SK-N-SH (cell line): ENCODE data around the gene CCDC57. TPM values are rescaled to one million over a fixed set of nuclear protein-coding genes. Genes with fewer than 3 reads are reported as not detected.

Experiments
- CTCF ChIA-PET: fragments of 300-600, 350-600 bp; formaldehyde crosslinking; extraction: SDS; loops from one replicate; lab custom pipeline; 2021; lab: Yijun Ruan, JAX
- POLR2A ChIA-PET: fragments of 350-600 bp; sonication (Branson Sonifier 250); formaldehyde crosslinking; extraction: SDS; loops from one replicate; lab custom pipeline; 2020; ENCODE audit warnings: antibody characterized with exemption, inconsistent platforms; lab: Yijun Ruan, JAX
- DNase-seq: peaks from one replicate; pipeline ENCODE4 v3.0.0; 2012
- H2AFZ ChIP-seq: fragments of 200-600 bp; sonication (generic); 2 replicates; pipeline ENCODE4 v1.8.1; 2016; ENCODE audit warnings: antibody characterized with exemption, mild to moderate bottlenecking, low read depth
- H3F3A ChIP-seq: fragments of 200-600 bp; sonication (generic); replicated peaks from 2 replicates; pipeline ENCODE3; 2016; ENCODE audit warnings: antibody characterized with exemption, mild to moderate bottlenecking; ENCODE audit not compliant: insufficient read depth
- H3K27ac ChIP-seq, 2 experiments: fragments of 200-500 bp in 1 of 2; fragments of 200-600 bp in 1 of 2; sonication (Bioruptor generic) in 1 of 2; sonication (generic), shearing (Covaris generic) in 1 of 2; 2 replicates each; pipeline versions ENCODE4 v1.5.1 to v1.6.1; 2014 to 2016; ENCODE audit warnings: low read depth in 2 of 2, inconsistent platforms in 1 of 2, low read length in 1 of 2, mild to moderate bottlenecking in 1 of 2, mixed read lengths in 1 of 2
- H3K27me3 ChIP-seq: fragments of 200-600 bp; sonication (generic), shearing (Covaris generic); 2 replicates; pipeline ENCODE4 v1.6.1; 2016; ENCODE audit warnings: mixed run types; ENCODE audit not compliant: insufficient read depth
- H3K36me3 ChIP-seq, 2 experiments: fragments of 200-500 bp in 1 of 2; fragments of 200-600 bp in 1 of 2; sonication (Bioruptor generic) in 1 of 2; sonication (generic) in 1 of 2; replicated peaks in 1 of 2; 2 replicates each; pipeline versions ENCODE3 to v1.5.1; 2014 to 2016; ENCODE audit warnings: low read length in 1 of 2, mild to moderate bottlenecking in 1 of 2; ENCODE audit not compliant: insufficient read depth in 2 of 2, control insufficient read depth in 1 of 2
- H3K4me1 ChIP-seq, 2 experiments: fragments of 200-500 bp in 1 of 2; fragments of 200-600 bp in 1 of 2; sonication (Bioruptor generic) in 1 of 2; sonication (generic), shearing (Covaris generic) in 1 of 2; 2 replicates each; pipeline versions ENCODE4 v1.5.1 to v1.6.1; 2014 to 2016; ENCODE audit warnings: low read depth in 1 of 2, low read length in 1 of 2, mixed run types in 1 of 2; ENCODE audit not compliant: insufficient read depth in 2 of 2, control insufficient read depth in 1 of 2
- H3K4me2 ChIP-seq: fragments of 200-600 bp; sonication (generic), shearing (Covaris generic); 2 replicates; pipeline ENCODE4 v1.6.1; 2017; ENCODE audit warnings: mixed run types
- H3K4me3 ChIP-seq, 2 experiments: fragments of 200-500 bp in 1 of 2; fragments of 200-600 bp in 1 of 2; sonication (Bioruptor generic) in 1 of 2; sonication (generic), shearing (Covaris generic) in 1 of 2; 2 replicates each; pipeline versions ENCODE4 v1.5.1 to v1.8.1; 2014 to 2016; ENCODE audit warnings: low read depth in 2 of 2, inconsistent platforms in 1 of 2, low read length in 1 of 2, mild to moderate bottlenecking in 1 of 2, mixed read lengths in 1 of 2, moderate library complexity in 1 of 2
- H3K79me2 ChIP-seq: fragments of 200-600 bp; sonication (generic); 2 replicates; pipeline ENCODE4 v1.8.1; 2017; ENCODE audit warnings: mild to moderate bottlenecking; ENCODE audit not compliant: insufficient read depth
- H3K9ac ChIP-seq: fragments of 200-600 bp; sonication (generic); 2 replicates; pipeline ENCODE4 v1.6.1; 2017; ENCODE audit warnings: mixed run types
- H3K9me2 ChIP-seq: fragments of 200-600 bp; sonication (generic); 2 replicates; pipeline ENCODE4 v1.6.1; 2017; ENCODE audit warnings: mixed run types
- H3K9me3 ChIP-seq: fragments of 200-600 bp; sonication (generic); 2 replicates; pipeline ENCODE4 v1.6.1; 2017; ENCODE audit warnings: mixed run types, mild to moderate bottlenecking, moderate library complexity
- H4K20me1 ChIP-seq: fragments of 200-600 bp; sonication (generic); 2 replicates; pipeline ENCODE4 v1.6.1; 2017; ENCODE audit warnings: mild to moderate bottlenecking, mixed run types; ENCODE audit not compliant: insufficient read depth
- CHD2 ChIP-seq: fragments of 150-350 bp; IDR thresholded peaks from 2 replicates; pipeline ENCODE4 v1.6.1; 2018; ENCODE audit warnings: low read length; ENCODE audit not compliant: partially characterized antibody
- MXI1 ChIP-seq: IDR thresholded peaks from 2 replicates; pipeline ENCODE4 v1.6.1; 2012; ENCODE audit warnings: mild to moderate bottlenecking, low read depth, low read length, improper control_type of control experiment
- RAD21 ChIP-seq: IDR thresholded peaks from 2 replicates; pipeline ENCODE4 v1.6.1; 2012; ENCODE audit warnings: mild to moderate bottlenecking, low read length
- REST ChIP-seq: IDR thresholded peaks from 2 replicates; pipeline ENCODE4 v1.6.1; 2012; ENCODE audit warnings: mild to moderate bottlenecking, low read depth, low read length, moderate library complexity
- ZBTB33 ChIP-seq: IDR thresholded peaks from 2 replicates; pipeline ENCODE4 v1.4.0; 2012; ENCODE audit warnings: low read depth, borderline replicate concordance
- WGBS: methylation state at CpG from one replicate; pipeline ENCODE4 v1.1.6; 2017; ENCODE audit warnings: low lambda C conversion rate; 5-methylcytosine and 5-hydroxymethylcytosine counted together
- polyA plus RNA-seq, 3 experiments: library from polyadenylated mRNA; depleted of rRNA; stranded (reverse); fragments of >200 nt; gene quantifications; 2 replicates each; pipeline ENCODE4 v1.2.3, GENCODE V29; 2012
- TF ChIP-seq, protein P1 (sequence below): IDR thresholded peaks from 2 replicates; pipeline ENCODE4 v1.4.0; 2012; ENCODE audit warnings: low read depth, borderline replicate concordance
- TF ChIP-seq, protein P2 (sequence below): fragments of 150-350 bp; IDR thresholded peaks from 2 replicates; pipeline ENCODE4 v1.6.1; 2017; ENCODE audit warnings: antibody characterized with exemption, low read length, low read depth, borderline replicate concordance
- TF ChIP-seq, protein P3 (sequence below): fragments of 150-350 bp; IDR thresholded peaks from 2 replicates; pipeline ENCODE4 v1.6.1; 2016; ENCODE audit warnings: mild to moderate bottlenecking, low read depth, low read length

Gene CCDC57
- polyA plus RNA-seq, 1 of the 3 experiments (the other 2 are of a cell fraction): 68.6 TPM

- Histone ChIP-seq H3K79me2 (peaks cover 68% of the 10 kb centered on the region; the same call in 1 of the 2 replicates), H4K20me1 (peaks cover 89% of the 10 kb centered on the region), H3F3A (peaks cover 70% of the 10 kb centered on the region), H3K9me2 (no peaks in the 10 kb centered on the region), H3K27me3 (no peaks in the 10 kb centered on the region), H3K27ac (peak overlapping the region; percentile 69 to 82; a peak in 3 of 4 replicates), H2AFZ (no peak overlapping the region), H3K36me3 (peaks cover 38 to 83% of the 10 kb centered on the region in 2 experiments), H3K9ac (no peak overlapping the region), H3K4me3 (no peak overlapping the region), H3K4me1 (peaks cover 38 to 45% of the 10 kb centered on the region in 2 experiments; a peak in 3 of 4 replicates), H3K4me2 (no peak overlapping the region; the same call in 1 of the 2 replicates), H3K9me3 (no peaks in the 10 kb centered on the region)
- WGBS: 85% methylated on average over 23 of the region's 24 CpGs
- DNase-seq: no peak
- POLR2A ChIA-PET: interaction anchor here (1.5 to 2.5 kb wide), 2 partner anchors 14 to 50 kb away, joined by 3 to 7 read pairs; partner anchors contain the start of gene SLC16A3
- TF ChIP-seq, protein P1, sequence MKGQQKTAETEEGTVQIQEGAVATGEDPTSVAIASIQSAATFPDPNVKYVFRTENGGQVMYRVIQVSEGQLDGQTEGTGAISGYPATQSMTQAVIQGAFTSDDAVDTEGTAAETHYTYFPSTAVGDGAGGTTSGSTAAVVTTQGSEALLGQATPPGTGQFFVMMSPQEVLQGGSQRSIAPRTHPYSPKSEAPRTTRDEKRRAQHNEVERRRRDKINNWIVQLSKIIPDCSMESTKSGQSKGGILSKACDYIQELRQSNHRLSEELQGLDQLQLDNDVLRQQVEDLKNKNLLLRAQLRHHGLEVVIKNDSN: no peak
- TF ChIP-seq, protein P2, sequence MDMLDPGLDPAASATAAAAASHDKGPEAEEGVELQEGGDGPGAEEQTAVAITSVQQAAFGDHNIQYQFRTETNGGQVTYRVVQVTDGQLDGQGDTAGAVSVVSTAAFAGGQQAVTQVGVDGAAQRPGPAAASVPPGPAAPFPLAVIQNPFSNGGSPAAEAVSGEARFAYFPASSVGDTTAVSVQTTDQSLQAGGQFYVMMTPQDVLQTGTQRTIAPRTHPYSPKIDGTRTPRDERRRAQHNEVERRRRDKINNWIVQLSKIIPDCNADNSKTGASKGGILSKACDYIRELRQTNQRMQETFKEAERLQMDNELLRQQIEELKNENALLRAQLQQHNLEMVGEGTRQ: no peak
- TF ChIP-seq MXI1: no peak
- 0 out of 2 replicates have a peak, but pooled peaks have one; percentile 3 for TF ChIP-seq ZBTB33
- TF ChIP-seq REST: no peak
- no peak for TF ChIP-seq CHD2
- TF ChIP-seq, protein P3, sequence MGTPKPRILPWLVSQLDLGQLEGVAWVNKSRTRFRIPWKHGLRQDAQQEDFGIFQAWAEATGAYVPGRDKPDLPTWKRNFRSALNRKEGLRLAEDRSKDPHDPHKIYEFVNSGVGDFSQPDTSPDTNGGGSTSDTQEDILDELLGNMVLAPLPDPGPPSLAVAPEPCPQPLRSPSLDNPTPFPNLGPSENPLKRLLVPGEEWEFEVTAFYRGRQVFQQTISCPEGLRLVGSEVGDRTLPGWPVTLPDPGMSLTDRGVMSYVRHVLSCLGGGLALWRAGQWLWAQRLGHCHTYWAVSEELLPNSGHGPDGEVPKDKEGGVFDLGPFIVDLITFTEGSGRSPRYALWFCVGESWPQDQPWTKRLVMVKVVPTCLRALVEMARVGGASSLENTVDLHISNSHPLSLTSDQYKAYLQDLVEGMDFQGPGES: no peak
- no peak for TF ChIP-seq RAD21
- CTCF ChIA-PET: interaction anchor here (1.1 to 10.9 kb wide), 6 partner anchors 59 to 109 kb away, joined by 3 to 153 read pairs (median 4); partner anchors contain the start of gene SECTM1
Observed at GRCh38 chr17:82242698-82242976, 30.0 kb upstream of the CCDC57 start.
